Spleen (tissue), 7 donors: ENCODE results near the gene CMPK1.

Experiments
- POLR2A ChIP-seq, 3 donors: fragments of 450-650 bp; IDR thresholded peaks; one replicate each; pipeline ENCODE4 v1.5.1; 2017; ENCODE audit warnings: antibody characterized with exemption in 3 of 3, mild to moderate bottlenecking in 1 of 3
- TF ChIP-seq, protein P1 (sequence below), 11 experiments: fragments of 200-600 bp in 7 of 11; fragments of 450-650 bp in 4 of 11; sonication (generic) in 4 of 11; IDR thresholded peaks in 8 of 11; conservative IDR thresholded peaks in 3 of 11; 1 replicate in 7 of 11; 2 replicates in 4 of 11; pipeline versions ENCODE4 v1.4.0 to v1.8.0; 2016 to 2021; ENCODE audit warnings: antibody characterized with exemption in 11 of 11, inconsistent platforms in 4 of 11, mild to moderate bottlenecking in 1 of 11
- donor health status: DM: no; HTN: no; CAD: no; lungs with moderate emphysema.
- donor health status: DM: no; HTN: no; CAD: no.
- donor health status: DM: no; HTN: no; CAD: no.

DNA sequence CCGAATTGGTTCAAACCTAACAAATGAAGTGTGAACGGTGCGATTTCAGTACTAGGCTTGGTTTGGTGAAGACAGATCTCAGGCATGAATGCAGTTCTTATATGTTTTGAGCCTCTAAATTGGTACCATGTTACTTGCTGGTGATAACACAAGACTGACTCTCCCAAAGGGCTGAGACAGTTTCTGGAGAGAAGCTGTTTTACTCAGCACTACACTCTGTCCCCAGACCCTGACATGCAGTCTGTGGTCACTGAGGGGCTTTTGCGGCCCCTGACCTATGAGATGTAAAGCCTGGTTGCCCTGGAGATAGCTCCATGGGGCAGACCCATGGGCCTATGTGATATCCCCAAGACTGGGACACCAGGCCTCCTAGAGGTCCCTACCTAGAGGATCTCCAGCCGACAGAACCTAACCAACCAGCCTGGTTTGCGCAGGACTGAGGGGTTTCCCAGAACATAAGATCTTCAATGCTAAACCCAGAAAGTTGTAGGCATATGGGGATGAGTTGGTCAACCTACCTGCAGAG is 63.1 kb downstream of the CMPK1 start:
- TF ChIP-seq, protein P1, sequence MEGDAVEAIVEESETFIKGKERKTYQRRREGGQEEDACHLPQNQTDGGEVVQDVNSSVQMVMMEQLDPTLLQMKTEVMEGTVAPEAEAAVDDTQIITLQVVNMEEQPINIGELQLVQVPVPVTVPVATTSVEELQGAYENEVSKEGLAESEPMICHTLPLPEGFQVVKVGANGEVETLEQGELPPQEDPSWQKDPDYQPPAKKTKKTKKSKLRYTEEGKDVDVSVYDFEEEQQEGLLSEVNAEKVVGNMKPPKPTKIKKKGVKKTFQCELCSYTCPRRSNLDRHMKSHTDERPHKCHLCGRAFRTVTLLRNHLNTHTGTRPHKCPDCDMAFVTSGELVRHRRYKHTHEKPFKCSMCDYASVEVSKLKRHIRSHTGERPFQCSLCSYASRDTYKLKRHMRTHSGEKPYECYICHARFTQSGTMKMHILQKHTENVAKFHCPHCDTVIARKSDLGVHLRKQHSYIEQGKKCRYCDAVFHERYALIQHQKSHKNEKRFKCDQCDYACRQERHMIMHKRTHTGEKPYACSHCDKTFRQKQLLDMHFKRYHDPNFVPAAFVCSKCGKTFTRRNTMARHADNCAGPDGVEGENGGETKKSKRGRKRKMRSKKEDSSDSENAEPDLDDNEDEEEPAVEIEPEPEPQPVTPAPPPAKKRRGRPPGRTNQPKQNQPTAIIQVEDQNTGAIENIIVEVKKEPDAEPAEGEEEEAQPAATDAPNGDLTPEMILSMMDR (IDR thresholded peaks at IDR 0.05 in 8 of 11, conservative IDR thresholded peaks at IDR 0.05 in 3 of 11), result no peak
- TF ChIP-seq POLR2A (IDR thresholded peaks at IDR 0.05), result no peak
